Breast epithelium (tissue), 4 donors: ENCODE measurements around the gene PANK2. TPM values are rescaled to one million over a fixed set of nuclear protein-coding genes. Genes with fewer than 3 reads are reported as not detected.
"Not testable (repeated sequence)": the region's sequence is repeated elsewhere in the genome, so short reads cannot be mapped to it uniquely, and the experiment has no call there.

Experiments
- DNase-seq, 2 donors: peaks; one replicate each; pipeline ENCODE4 v3.0.0-alpha.2; 2019; ENCODE audit warnings: low spot score in 2 of 2
- H3K27ac ChIP-seq, 2 donors: fragments of 200-600 bp; sonication (generic) in 1 of 2; one replicate each; pipeline ENCODE4 v1.5.1; 2016 to 2019; ENCODE audit warnings: mild to moderate bottlenecking in 1 of 2
- H3K27me3 ChIP-seq, 2 donors: fragments of 200-600 bp; sonication (generic) in 1 of 2; one replicate each; pipeline versions ENCODE4 v1.5.1 to v1.6.0; 2017 to 2019; ENCODE audit warnings: control low read depth in 1 of 2, mild to moderate bottlenecking in 1 of 2
- H3K36me3 ChIP-seq: fragments of 200-600 bp; one replicate; pipeline ENCODE4 v1.5.1; 2019
- H3K4me1 ChIP-seq, 2 donors: fragments of 200-600 bp; sonication (generic); one replicate each; pipeline ENCODE4 v1.5.1; 2016 to 2019; ENCODE audit warnings: control low read depth in 1 of 2
- H3K4me3 ChIP-seq, 3 donors: fragments of 200-600 bp; sonication (generic); 1 replicate in 2 of 3; 2 replicates in 1 of 3; pipeline ENCODE4 v1.5.1; 2016 to 2019; ENCODE audit warnings: mild to moderate bottlenecking in 3 of 3, moderate library complexity in 2 of 3
- H3K9me3 ChIP-seq, 2 donors: fragments of 200-600 bp; sonication (generic) in 1 of 2; one replicate each; pipeline ENCODE4 v1.5.1; 2016 to 2019; ENCODE audit warnings: control low read depth in 1 of 2
- CTCF ChIP-seq, 3 donors: fragments of 450-650 bp; IDR thresholded peaks; one replicate each; pipeline ENCODE4 v1.5.1; 2016 to 2017; ENCODE audit warnings: antibody characterized with exemption in 3 of 3, mild to moderate bottlenecking in 3 of 3, moderate library complexity in 3 of 3
- POLR2A ChIP-seq: fragments of 450-650 bp; IDR thresholded peaks from one replicate; pipeline ENCODE4 v1.6.1; 2016; ENCODE audit warnings: antibody characterized with exemption, mild to moderate bottlenecking, moderate library complexity
- POLR2AphosphoS5 ChIP-seq, 3 donors: sonication (generic); formaldehyde crosslinking; IDR thresholded peaks; one replicate each; pipeline ENCODE4 v1.6.1; 2017; ENCODE audit warnings: antibody characterized with exemption in 3 of 3
- intact Hi-C: fragments of 100-400 bp; cut with DNase I; formaldehyde crosslinking; loops from one replicate; pipeline ENCODE4 v1.15.1; 2023; ENCODE audit warnings: low total_unique reads
- total RNA-seq, 3 donors: library from RNA; depleted of rRNA; stranded (reverse); fragments of >200 nt; gene quantifications; one replicate each; pipeline ENCODE4 v1.1.0, GENCODE V29; 2016

Gene PANK2
- total RNA-seq, 3 donors from 2014 or later = 38.2 to 40.1 (median 38.7) TPM

GRCh38 chr20:3935956-3936340, 46.8 kb downstream of the PANK2 start:
- Histone ChIP-seq H3K36me3 (no peaks in the 10 kb centered on the region), H3K4me1 (peaks cover 0 to 14% of the 10 kb centered on the region in 2 donors), H3K9me3 (no peaks in the 10 kb centered on the region), H3K4me3 (no peak overlapping the region), H3K27ac (peak overlapping the region; percentile 29 to 75), H3K27me3 (no peaks in the 10 kb centered on the region)
- no peak for DNase-seq
- intact Hi-C loops = loop anchor here (10.0 kb wide), 1 partner anchor 121 kb away; no protein-coding TSS in a partner anchor
- TF ChIP-seq POLR2A = no peak
- no peak for TF ChIP-seq CTCF (IDR thresholded peaks at IDR 0.05)
- no peak for TF ChIP-seq POLR2AphosphoS5 (IDR thresholded peaks at IDR 0.05)

- Histone ChIP-seq H3K36me3 (no peaks in the 10 kb centered on the region), H3K9me3 (no peaks in the 10 kb centered on the region), H3K27me3 (no peaks in the 10 kb centered on the region), H3K27ac (no peak overlapping the region), H3K4me3 (no peak overlapping the region), H3K4me1 (peaks cover 0 to under 1% of the 10 kb centered on the region in 2 donors)
- intact Hi-C loops = loop anchor here (10.0 kb wide), 1 partner anchor 123 kb away; no protein-coding TSS in a partner anchor
- TF ChIP-seq POLR2AphosphoS5 (IDR thresholded peaks at IDR 0.05) = no peak
- TF ChIP-seq POLR2A = no peak
- no peak for DNase-seq
Observed at GRCh38 chr20:3937618-3938017, 48.4 kb downstream of the PANK2 start.

- Histone ChIP-seq H3K9me3 (no peaks in the 10 kb centered on the region), H3K27ac (no peak overlapping the region), H3K4me3 (no peak overlapping the region), H3K27me3 (no peaks in the 10 kb centered on the region), H3K4me1 (no peaks in the 10 kb centered on the region), H3K36me3 (no peaks in the 10 kb centered on the region)
- TF ChIP-seq CTCF (IDR thresholded peaks at IDR 0.05) (no peak), POLR2A (no peak), POLR2AphosphoS5 (IDR thresholded peaks at IDR 0.05) (no peak)
- intact Hi-C loops = no loop called here
- no peak for DNase-seq
Observed at GRCh38 chr20:3940905-3941304, 51.7 kb downstream of the PANK2 start.

- intact Hi-C loops, H3K4me1 ChIP-seq, H3K4me3 ChIP-seq, DNase-seq, H3K27ac ChIP-seq, H3K36me3 ChIP-seq, H3K9me3 ChIP-seq, H3K27me3 ChIP-seq: not testable (repeated sequence)
Observed at GRCh38 chr20:3946666-3947065, 57.5 kb downstream of the PANK2 start.

GRCh38 chr20:3964719-3965118, 75.5 kb downstream of the PANK2 start:
- no peaks in the 10 kb centered on the region for H3K36me3 ChIP-seq

GRCh38 chr20:3966571-3966970, 77.4 kb downstream of the PANK2 start:
- TF ChIP-seq POLR2A (no peak), POLR2AphosphoS5 (IDR thresholded peaks at IDR 0.05) (no peak), CTCF (IDR thresholded peaks at IDR 0.05) (no peak)
- no peaks in the 10 kb centered on the region for H3K9me3 ChIP-seq
- no peak for DNase-seq
- intact Hi-C loops = no loop called here
- H3K4me1 ChIP-seq = no peaks in the 10 kb centered on the region
- H3K27me3 ChIP-seq = no peaks in the 10 kb centered on the region
- no peaks in the 10 kb centered on the region for H3K36me3 ChIP-seq
- no peak overlapping the region for H3K4me3 ChIP-seq
- H3K27ac ChIP-seq = no peak overlapping the region

More at GRCh38 chr20:3964719-3965118, 75.5 kb downstream of the PANK2 start:
- no peak overlapping the region for H3K4me3 ChIP-seq
- intact Hi-C loops = no loop called here
- H3K9me3 ChIP-seq = no peaks in the 10 kb centered on the region
- TF ChIP-seq CTCF (IDR thresholded peaks at IDR 0.05) = no peak
- TF ChIP-seq POLR2A = no peak
- no peak for TF ChIP-seq POLR2AphosphoS5 (IDR thresholded peaks at IDR 0.05)
- no peak for DNase-seq
- H3K27ac ChIP-seq = no peak overlapping the region
- H3K4me1 ChIP-seq = no peaks in the 10 kb centered on the region
- H3K27me3 ChIP-seq = no peaks in the 10 kb centered on the region
